HCT116 (cell line): ENCODE measurements around the gene LDLRAD4.

Experiments used
- CEBPB ChIP-seq: IDR thresholded peaks from 2 replicates; pipeline ENCODE4 v1.6.1; 2012; ENCODE audit warnings: low read depth
- EZH2 ChIP-seq: fragments of 200-600 bp; sonication (generic); IDR thresholded peaks from 2 replicates; pipeline ENCODE4 v1.6.1; 2017; ENCODE audit warnings: antibody characterized with exemption, mixed run types
- EZH2phosphoT487 ChIP-seq: fragments of 200-600 bp; IDR thresholded peaks from 2 replicates; pipeline ENCODE4 v1.6.1; 2018; ENCODE audit warnings: antibody characterized with exemption, borderline replicate concordance
- JUND ChIP-seq: IDR thresholded peaks from 2 replicates; pipeline ENCODE4 v1.6.1; 2012
- POLR2A ChIP-seq: IDR thresholded peaks from 2 replicates; pipeline ENCODE4 v1.7.0; 2011; ENCODE audit warnings: borderline replicate concordance; ENCODE audit not compliant: insufficient read depth, insufficient read length; ENCODE audit errors: extremely low read depth
- POLR2AphosphoS5 ChIP-seq: IDR thresholded peaks from 2 replicates; pipeline ENCODE4 v1.6.1; 2011; ENCODE audit warnings: mild to moderate bottlenecking, low read depth, low read length, moderate library complexity
- RAD21 ChIP-seq: IDR thresholded peaks from 2 replicates; pipeline ENCODE4 v1.6.1; 2012; ENCODE audit warnings: low read depth, mild to moderate bottlenecking
- REST ChIP-seq: IDR thresholded peaks from 2 replicates; pipeline ENCODE4 v1.6.1; 2012; ENCODE audit warnings: low read depth
- SIN3A ChIP-seq: IDR thresholded peaks from 2 replicates; pipeline ENCODE4 v1.6.1; 2012; ENCODE audit warnings: low read depth
- SRF ChIP-seq: IDR thresholded peaks from 2 replicates; pipeline ENCODE4 v1.6.1; 2012; ENCODE audit warnings: low read depth
- YY1 ChIP-seq: IDR thresholded peaks from 2 replicates; pipeline ENCODE4 v1.6.1; 2011; ENCODE audit warnings: low read length, low read depth, moderate library complexity, mild to moderate bottlenecking; ENCODE audit not compliant: insufficient replicate concordance; ENCODE audit errors: extremely low read depth
- TF ChIP-seq, protein P1 (sequence below), 3 experiments: fragments of 200-600 bp in 1 of 3; sonication (generic) in 1 of 3; IDR thresholded peaks in 2 of 3; conservative IDR thresholded peaks in 1 of 3; 2 replicates each; pipeline ENCODE4 v1.5.1; 2012 to 2017; ENCODE audit warnings: low read depth in 2 of 3, low read length in 2 of 3, antibody characterized with exemption in 1 of 3, borderline replicate concordance in 1 of 3, control low read depth in 1 of 3, mild to moderate bottlenecking in 1 of 3, mixed read lengths in 1 of 3, mixed run types in 1 of 3, moderate library complexity in 1 of 3; ENCODE audit not compliant: insufficient read depth in 1 of 3
- TF ChIP-seq, protein P2 (sequence below): IDR thresholded peaks from 2 replicates; pipeline ENCODE4 v1.6.1; 2012
- TF ChIP-seq, protein P3 (sequence below): IDR thresholded peaks from 2 replicates; pipeline ENCODE4 v1.6.1; 2011; ENCODE audit warnings: mild to moderate bottlenecking, low read length, moderate library complexity; ENCODE audit not compliant: insufficient replicate concordance; ENCODE audit errors: extremely low read depth

- TF ChIP-seq, protein P1, sequence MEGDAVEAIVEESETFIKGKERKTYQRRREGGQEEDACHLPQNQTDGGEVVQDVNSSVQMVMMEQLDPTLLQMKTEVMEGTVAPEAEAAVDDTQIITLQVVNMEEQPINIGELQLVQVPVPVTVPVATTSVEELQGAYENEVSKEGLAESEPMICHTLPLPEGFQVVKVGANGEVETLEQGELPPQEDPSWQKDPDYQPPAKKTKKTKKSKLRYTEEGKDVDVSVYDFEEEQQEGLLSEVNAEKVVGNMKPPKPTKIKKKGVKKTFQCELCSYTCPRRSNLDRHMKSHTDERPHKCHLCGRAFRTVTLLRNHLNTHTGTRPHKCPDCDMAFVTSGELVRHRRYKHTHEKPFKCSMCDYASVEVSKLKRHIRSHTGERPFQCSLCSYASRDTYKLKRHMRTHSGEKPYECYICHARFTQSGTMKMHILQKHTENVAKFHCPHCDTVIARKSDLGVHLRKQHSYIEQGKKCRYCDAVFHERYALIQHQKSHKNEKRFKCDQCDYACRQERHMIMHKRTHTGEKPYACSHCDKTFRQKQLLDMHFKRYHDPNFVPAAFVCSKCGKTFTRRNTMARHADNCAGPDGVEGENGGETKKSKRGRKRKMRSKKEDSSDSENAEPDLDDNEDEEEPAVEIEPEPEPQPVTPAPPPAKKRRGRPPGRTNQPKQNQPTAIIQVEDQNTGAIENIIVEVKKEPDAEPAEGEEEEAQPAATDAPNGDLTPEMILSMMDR (IDR thresholded peaks at IDR 0.05 in 2 of 3, conservative IDR thresholded peaks at IDR 0.05 in 1 of 3; ENCODE audit: borderline replicate concordance in 1 of 3, insufficient read depth in 1 of 3, low read depth in 2 of 3, low read length in 2 of 3): no peak
- TF ChIP-seq EZH2 (no peak), REST (no peak), JUND (no peak), POLR2A (no peak), POLR2AphosphoS5 (no peak), EZH2phosphoT487 (no peak), SIN3A (no peak), RAD21 (no peak), SRF (no peak), CEBPB (no peak), YY1 (no peak)
- TF ChIP-seq, protein P2, sequence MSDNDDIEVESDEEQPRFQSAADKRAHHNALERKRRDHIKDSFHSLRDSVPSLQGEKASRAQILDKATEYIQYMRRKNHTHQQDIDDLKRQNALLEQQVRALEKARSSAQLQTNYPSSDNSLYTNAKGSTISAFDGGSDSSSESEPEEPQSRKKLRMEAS: no peak
- TF ChIP-seq, protein P3, sequence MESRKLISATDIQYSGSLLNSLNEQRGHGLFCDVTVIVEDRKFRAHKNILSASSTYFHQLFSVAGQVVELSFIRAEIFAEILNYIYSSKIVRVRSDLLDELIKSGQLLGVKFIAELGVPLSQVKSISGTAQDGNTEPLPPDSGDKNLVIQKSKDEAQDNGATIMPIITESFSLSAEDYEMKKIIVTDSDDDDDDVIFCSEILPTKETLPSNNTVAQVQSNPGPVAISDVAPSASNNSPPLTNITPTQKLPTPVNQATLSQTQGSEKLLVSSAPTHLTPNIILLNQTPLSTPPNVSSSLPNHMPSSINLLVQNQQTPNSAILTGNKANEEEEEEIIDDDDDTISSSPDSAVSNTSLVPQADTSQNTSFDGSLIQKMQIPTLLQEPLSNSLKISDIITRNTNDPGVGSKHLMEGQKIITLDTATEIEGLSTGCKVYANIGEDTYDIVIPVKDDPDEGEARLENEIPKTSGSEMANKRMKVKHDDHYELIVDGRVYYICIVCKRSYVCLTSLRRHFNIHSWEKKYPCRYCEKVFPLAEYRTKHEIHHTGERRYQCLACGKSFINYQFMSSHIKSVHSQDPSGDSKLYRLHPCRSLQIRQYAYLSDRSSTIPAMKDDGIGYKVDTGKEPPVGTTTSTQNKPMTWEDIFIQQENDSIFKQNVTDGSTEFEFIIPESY: no peak
Measured at GRCh38 chr18:13331846-13332245, 113.3 kb downstream of the LDLRAD4 start.
